Hematopoietic multipotent progenitor cell (in vitro differentiated cells): ENCODE data around the gene CH25H. TPM values are rescaled to one million over a fixed set of nuclear protein-coding genes. Genes with fewer than 3 reads are reported as not detected.

Experiments
- DNase-seq, 3 donors: peaks; one replicate each; pipeline ENCODE4 v3.0.0-alpha.2; 2011 to 2015; ENCODE audit warnings: low read depth in 2 of 3, low spot score in 2 of 3
- total RNA-seq: library from RNA; depleted of rRNA; stranded (reverse); fragments of >200 nt; gene quantifications from one replicate; pipeline ENCODE4 v1.2.3, GENCODE V29; 2012

CH25H gene
- total RNA-seq, 1 donor, result not detected

- DNase-seq, result no peak
Observed at GRCh38 chr10:89159316-89159715, 47.8 kb downstream of the CH25H start.

- no peak for DNase-seq
Observed at GRCh38 chr10:89158446-89158845, 48.7 kb downstream of the CH25H start.

- DNase-seq, result peak in 1 of 3 donors; percentile 15
Observed at GRCh38 chr10:89156161-89156835, 50.8 kb downstream of the CH25H start.

Other genes with a start within 250 kb of the CH25H start
- 5.7 TPM for gene FAS, start 216.5 kb downstream of the CH25H start, total RNA-seq
- gene LIPA, start 44.5 kb upstream of the CH25H start, total RNA-seq, result 37.2 TPM
- 3.0 TPM for gene IFIT2, start 94.7 kb upstream of the CH25H start, total RNA-seq
- 11.6 TPM for gene IFIT3, start 120.7 kb upstream of the CH25H start, total RNA-seq
- under 0.01 TPM for gene IFIT1B, start 170.7 kb upstream of the CH25H start, total RNA-seq
- 4.6 TPM for gene IFIT1, start 185.3 kb upstream of the CH25H start, total RNA-seq
- 9.2 TPM for gene IFIT5, start 207.3 kb upstream of the CH25H start, total RNA-seq